HG02840 (cell line): Measurements from ENCODE around the gene THADA.
"Not testable (repeated sequence)": the region's sequence is repeated elsewhere in the genome, so short reads cannot be mapped to it uniquely, and the experiment has no call there.

Experiments used
- ATAC-seq: cut with Tn5 transposase; IDR thresholded peaks from one replicate; pipeline ENCODE4 v1.9.1; 2021; ENCODE audit warnings: mild to moderate bottlenecking, moderate library complexity, moderate number of reproducible peaks; ENCODE audit not compliant: unreplicated experiment, low FRiP score

The THADA gene

GRCh38 chr2:43312755-43313641 is 282.8 kb downstream of the THADA start:
- no peak for ATAC-seq

- ATAC-seq, result no peak
Measured at GRCh38 chr2:43311276-43311675, 284.6 kb downstream of the THADA start.

GRCh38 chr2:43309935-43310334 is 285.9 kb downstream of the THADA start:
- no peak for ATAC-seq

DNA sequence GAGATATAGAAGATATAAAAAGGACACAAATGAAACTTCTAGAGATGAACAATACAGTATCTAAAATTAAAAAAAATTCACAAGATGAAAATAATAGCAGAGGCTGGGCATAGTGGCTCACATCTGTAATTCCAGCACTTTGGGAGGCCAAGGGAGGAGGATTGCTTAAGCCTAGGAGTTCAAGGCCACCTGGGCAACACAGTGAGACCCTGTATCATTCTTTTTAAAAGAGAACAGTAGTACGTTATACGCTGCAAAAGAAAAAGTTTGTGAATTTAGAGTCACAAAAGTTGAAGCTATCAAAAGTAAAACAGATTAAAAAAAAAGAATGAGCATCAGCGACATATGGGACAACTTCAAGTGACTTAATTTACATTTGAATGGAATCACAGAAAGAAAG is 287.9 kb downstream of the THADA start:
- ATAC-seq, result no peak

- ATAC-seq, result no peak
Measured at GRCh38 chr2:43307046-43307445, 288.8 kb downstream of the THADA start.

- no peak for ATAC-seq
Measured at GRCh38 chr2:43306197-43306596, 289.6 kb downstream of the THADA start.

- no peak for ATAC-seq
Measured at GRCh38 chr2:43305517-43305916, 290.3 kb downstream of the THADA start.

- no peak for ATAC-seq
Measured at GRCh38 chr2:43305012-43305411, 290.8 kb downstream of the THADA start.

- ATAC-seq, result no peak
Measured at GRCh38 chr2:43303889-43304288, 291.9 kb downstream of the THADA start.

DNA sequence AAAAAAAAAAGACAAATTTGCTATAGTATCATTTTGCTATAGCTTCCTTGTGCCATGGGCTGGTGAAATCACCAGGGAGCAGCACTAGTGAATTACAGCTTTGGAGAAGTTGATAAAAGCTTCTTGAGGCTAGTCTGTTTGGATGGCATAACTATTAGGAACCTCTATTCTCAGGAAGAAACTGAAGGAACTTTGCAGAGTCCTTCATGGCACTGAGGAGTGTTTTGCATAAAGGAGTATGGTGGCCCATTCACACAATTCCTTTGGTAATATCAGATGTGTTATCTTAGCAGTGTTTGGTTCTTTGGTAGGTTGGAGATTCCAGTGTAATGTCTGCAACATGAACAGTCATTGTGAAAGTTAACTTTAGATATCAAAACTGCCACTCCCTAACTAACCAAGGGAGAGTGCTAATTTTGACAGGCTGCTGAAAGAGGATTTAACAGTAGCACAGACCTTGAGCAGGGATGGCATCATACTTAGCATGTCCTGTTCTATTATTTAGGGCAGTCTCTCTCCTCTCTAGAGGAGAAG is 292.8 kb downstream of the THADA start:
- ATAC-seq, result no peak

DNA sequence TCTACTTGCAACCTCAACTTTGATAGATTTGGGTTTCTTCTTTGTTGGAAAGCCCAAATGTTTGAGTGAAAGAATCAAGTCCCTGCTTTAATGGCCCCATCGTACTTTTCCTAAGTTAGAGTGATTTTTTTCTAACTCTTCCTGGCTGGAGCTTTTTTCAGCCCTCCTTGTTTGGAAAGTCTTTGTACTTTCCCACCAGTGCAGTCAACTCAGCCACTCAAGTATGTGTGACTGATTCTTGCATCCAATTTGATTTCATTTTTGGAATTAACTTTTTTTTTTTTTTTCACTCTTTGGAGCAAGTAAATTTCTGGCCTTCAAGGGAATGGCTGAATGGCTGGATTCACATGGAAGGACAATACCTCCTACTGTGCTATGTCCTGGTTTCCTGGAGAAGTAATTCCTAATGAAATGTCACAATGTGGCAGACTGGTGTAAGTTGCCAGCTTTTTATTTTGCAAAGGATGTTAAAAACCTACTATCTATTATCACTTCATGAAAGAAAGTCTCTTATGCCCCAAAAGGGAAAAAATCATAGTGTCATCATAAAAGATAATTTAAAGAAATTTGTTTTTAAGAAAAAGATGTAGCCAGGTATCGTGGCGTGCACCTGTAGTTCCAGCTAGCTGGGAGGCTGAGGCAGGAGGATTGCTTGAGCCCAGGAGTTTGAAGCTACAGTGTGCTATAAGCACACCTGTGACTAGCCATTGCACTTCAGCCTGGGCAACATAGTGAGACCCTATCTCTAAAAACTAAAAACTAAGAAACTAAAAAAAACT is 293.5 kb downstream of the THADA start:
- ATAC-seq, result no peak

GRCh38 chr2:43300781-43301583 is 294.9 kb downstream of the THADA start:
- no peak for ATAC-seq

DNA sequence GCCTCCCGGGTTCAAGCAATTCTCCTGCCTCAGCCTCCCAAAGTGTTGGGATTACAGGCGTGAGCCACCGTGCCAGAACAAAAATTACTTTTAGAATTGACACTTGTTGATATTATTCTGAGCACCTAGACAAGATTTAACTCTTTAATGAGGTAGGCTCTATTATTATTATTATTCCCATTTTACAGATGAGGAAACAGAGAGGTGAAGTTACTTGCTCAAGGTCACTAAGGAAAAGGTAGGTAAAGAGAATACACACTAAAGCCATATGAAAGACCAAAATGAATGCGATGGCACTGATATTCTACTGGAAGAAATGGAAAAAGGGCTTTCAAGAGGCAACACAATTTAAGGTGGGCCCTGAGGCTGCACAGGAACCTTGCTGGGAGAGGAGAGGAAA is 295.6 kb downstream of the THADA start:
- ATAC-seq, result no peak

- ATAC-seq, result no peak
Measured at GRCh38 chr2:43298500-43298899, 297.3 kb downstream of the THADA start.

- ATAC-seq, result not testable (repeated sequence)
Measured at GRCh38 chr2:43297740-43298139, 298.1 kb downstream of the THADA start.

- no peak for ATAC-seq
Measured at GRCh38 chr2:43294973-43295603, 300.8 kb downstream of the THADA start.

DNA sequence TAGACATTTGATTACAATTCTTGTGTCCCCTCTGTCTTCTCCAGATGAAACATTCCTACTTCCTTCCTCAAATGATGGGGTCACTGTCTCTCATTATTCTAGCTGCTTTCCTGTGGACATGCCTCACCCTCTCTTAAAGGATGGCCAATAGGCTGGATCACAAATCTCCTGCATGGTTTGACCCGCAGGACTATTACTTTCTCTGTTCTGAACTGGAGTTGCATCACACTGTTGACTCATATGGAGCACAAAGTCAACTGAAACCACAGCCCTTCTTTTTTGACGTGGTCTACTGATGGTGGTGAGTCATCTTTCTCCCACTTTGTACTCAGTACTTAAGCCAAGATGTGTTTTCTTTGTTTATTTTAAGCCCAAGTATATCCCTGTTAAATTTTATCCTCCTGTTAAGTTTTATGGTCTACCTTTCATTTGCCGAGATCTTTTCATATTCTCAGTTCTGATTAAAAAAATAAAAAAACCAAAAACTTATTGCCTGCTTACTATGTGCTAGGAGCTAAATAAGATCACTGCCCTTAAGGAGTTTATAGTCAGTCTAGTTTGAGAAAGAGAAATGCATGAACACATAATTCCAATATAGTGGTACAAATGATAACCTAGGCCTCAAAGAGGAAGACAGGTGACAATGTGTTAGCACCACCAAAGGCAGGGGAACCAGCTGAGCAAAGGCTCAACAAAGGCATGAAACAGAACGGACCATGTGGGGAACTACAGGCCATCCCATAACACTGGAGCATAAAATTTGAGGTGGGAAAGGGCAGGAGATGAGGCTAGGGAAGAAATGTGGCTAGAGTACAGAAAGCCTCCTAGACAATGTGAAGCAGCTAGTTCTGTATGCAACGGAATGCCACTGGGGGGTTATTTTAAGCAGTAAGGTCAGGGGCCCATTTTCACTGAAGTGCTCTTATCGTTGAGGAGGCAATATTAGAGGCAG is 301.8 kb downstream of the THADA start:
- ATAC-seq, result peak; percentile 99

GRCh38 chr2:43292851-43293743 is 302.7 kb downstream of the THADA start:
- no peak for ATAC-seq
